ENCODE data around the gene CDHR1. TPM values are rescaled to one million over a fixed set of nuclear protein-coding genes. Genes with fewer than 3 reads are reported as not detected.

The CDHR1 gene
- total RNA-seq, 1 experiment from 2014 or later, result 0.10 TPM

DNA sequence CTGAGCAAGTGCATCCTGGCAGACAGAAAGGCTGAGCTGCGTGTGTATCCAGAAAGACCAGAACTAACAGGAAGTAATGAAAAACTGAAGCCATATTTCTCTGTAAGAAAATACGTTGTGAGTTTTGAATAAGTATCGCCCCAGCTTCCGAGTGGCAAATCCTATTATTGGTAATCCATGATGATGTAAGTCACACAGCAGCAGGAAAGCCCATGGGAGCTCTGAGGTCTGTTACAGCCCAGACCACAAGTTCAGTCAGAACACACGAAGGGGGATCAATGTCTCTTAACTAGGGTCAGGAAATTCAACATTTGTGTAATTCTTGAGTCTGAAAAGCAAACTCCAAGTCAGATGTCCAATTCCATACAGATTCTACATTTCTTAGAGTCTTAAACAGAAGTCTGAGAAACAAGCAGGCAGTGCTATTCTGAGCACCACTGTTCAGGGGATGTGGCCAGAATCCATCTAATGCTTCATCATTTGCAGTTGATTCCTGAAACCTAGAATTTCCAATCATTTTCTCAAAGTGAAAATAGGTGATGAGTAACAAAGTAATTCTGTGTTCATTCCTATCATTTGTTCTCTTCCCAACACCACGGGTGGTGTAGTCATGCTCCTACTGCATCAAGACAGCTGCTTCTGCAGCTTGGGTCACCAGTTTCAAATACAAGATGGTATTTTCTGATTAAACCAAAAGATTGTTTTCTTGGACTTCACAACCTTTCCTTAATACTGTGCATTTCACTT, 31.3 kb downstream of the CDHR1 start, which contains the start of gene LRIT2:
TSS of gene LRIT2 (minus strand) at position 118 of the 747 bp plus-strand sequence. CDS start at position 94, 24 bp downstream.
- no peaks in the 10 kb centered on the region for H3K9me3 ChIP-seq (replicated peaks)
- H3K4me1 ChIP-seq, result no peaks in the 10 kb centered on the region
- DNase-seq, result no peak
- H3K27me3 ChIP-seq, result no peaks in the 10 kb centered on the region
- no peak within 1 kb of the TSS for H3K27ac ChIP-seq
- H3K36me3 ChIP-seq, result no peaks in the 10 kb centered on the region
- no peak within 1 kb of the TSS for H3K4me3 ChIP-seq

- Histone ChIP-seq H3K9me3 (replicated peaks) (no peaks in the 10 kb centered on the region), H3K27ac (no peak overlapping the region), H3K36me3 (no peaks in the 10 kb centered on the region), H3K4me3 (no peak overlapping the region), H3K4me1 (no peaks in the 10 kb centered on the region), H3K27me3 (no peaks in the 10 kb centered on the region)
- no peak for DNase-seq
Measured at GRCh38 chr10:84226616-84227015, 32.3 kb downstream of the CDHR1 start.

DNA sequence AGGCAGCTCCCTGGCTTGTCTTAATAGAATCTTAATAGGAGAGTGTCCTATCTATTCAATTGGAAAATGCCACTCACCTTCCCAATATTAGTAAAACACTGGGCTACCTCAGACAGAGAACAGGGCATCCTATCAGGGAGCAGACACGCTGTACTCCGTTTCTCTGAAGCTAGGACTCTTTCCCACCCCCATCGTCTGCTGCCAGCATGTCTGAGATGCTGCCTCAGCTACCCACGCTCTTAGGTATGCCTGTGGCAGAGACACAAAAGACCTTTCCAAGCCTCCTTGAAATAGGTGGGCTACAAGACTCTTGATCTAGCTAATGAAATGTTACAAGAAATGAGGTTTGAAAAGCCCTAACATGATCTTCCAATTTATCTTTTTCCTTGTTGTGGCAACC, 33.5 kb downstream of the CDHR1 start:
- no peak for DNase-seq
- no peaks in the 10 kb centered on the region for H3K4me1 ChIP-seq
- H3K4me3 ChIP-seq, result no peak overlapping the region
- no peaks in the 10 kb centered on the region for H3K27me3 ChIP-seq
- H3K27ac ChIP-seq, result no peak overlapping the region
- H3K9me3 ChIP-seq (replicated peaks), result no peaks in the 10 kb centered on the region
- H3K36me3 ChIP-seq, result no peaks in the 10 kb centered on the region

- DNase-seq, result no peak
- Histone ChIP-seq H3K27me3 (no peaks in the 10 kb centered on the region), H3K9me3 (replicated peaks) (no peaks in the 10 kb centered on the region), H3K36me3 (no peaks in the 10 kb centered on the region), H3K4me1 (no peaks in the 10 kb centered on the region), H3K27ac (no peak overlapping the region), H3K4me3 (no peak overlapping the region)
Measured at GRCh38 chr10:84230359-84230758, 36.0 kb downstream of the CDHR1 start.

- DNase-seq, result no peak
- Histone ChIP-seq H3K36me3 (no peaks in the 10 kb centered on the region), H3K9me3 (replicated peaks) (no peaks in the 10 kb centered on the region), H3K27ac (no peak overlapping the region), H3K4me1 (no peaks in the 10 kb centered on the region), H3K4me3 (no peak overlapping the region), H3K27me3 (no peaks in the 10 kb centered on the region)
Measured at GRCh38 chr10:84232376-84232775, 38.0 kb downstream of the CDHR1 start.

GRCh38 chr10:84233940-84234339, 39.6 kb downstream of the CDHR1 start:
- Histone ChIP-seq H3K27ac (no peak overlapping the region), H3K4me1 (no peaks in the 10 kb centered on the region), H3K36me3 (no peaks in the 10 kb centered on the region), H3K4me3 (no peak overlapping the region), H3K9me3 (replicated peaks) (no peaks in the 10 kb centered on the region), H3K27me3 (no peaks in the 10 kb centered on the region)
- no peak for DNase-seq

- DNase-seq, result no peak
- Histone ChIP-seq H3K4me3 (no peak overlapping the region), H3K27me3 (no peaks in the 10 kb centered on the region), H3K27ac (no peak overlapping the region), H3K9me3 (replicated peaks) (no peaks in the 10 kb centered on the region), H3K36me3 (no peaks in the 10 kb centered on the region), H3K4me1 (no peaks in the 10 kb centered on the region)
Measured at GRCh38 chr10:84234479-84234878, 40.1 kb downstream of the CDHR1 start.

DNA sequence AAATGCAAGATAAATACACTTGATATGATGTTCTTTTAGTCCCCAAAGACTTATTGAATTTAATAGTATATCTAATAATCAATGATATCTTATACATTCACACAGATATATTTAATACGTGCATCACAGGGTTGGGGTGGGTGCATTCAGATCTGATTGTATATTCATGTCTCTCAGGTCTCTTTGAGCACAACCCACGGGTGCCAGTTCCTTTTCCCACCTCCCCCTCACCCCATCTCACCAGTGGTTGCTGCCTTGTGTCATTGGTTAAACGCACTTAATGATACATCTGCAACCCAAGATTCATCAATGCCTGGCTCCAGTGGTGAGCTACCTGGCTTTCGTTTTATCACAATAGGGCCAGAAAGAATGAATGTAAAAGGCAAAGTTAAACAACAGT, 40.8 kb downstream of the CDHR1 start:
- H3K4me1 ChIP-seq, result no peaks in the 10 kb centered on the region
- H3K36me3 ChIP-seq, result no peaks in the 10 kb centered on the region
- H3K27me3 ChIP-seq, result no peaks in the 10 kb centered on the region
- H3K4me3 ChIP-seq, result no peak overlapping the region
- H3K27ac ChIP-seq, result no peak overlapping the region
- DNase-seq, result no peak
- H3K9me3 ChIP-seq (replicated peaks), result no peaks in the 10 kb centered on the region

DNA sequence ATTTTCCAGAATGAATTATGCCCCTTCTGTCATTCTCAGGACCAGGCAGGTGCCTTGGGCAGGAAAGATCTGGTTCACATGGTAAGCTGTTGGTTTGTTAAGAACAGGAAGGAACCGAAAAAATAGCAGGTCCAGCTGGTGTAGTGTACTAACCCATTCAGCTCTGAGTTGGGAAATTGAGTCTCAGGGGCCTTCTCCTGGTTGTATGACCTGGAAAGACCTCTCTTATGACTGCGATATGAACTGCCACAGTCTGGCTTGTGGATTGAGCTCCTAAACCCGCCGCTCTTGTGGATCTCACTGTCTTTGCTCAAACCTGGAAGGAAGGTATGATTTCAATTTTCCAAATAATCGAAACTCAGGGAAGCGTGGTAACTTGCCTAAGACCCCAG, 42.5 kb downstream of the CDHR1 start:
- H3K27me3 ChIP-seq, result no peaks in the 10 kb centered on the region
- H3K4me3 ChIP-seq, result no peak overlapping the region
- no peak for DNase-seq
- H3K4me1 ChIP-seq, result no peaks in the 10 kb centered on the region
- no peaks in the 10 kb centered on the region for H3K9me3 ChIP-seq (replicated peaks)
- no peaks in the 10 kb centered on the region for H3K36me3 ChIP-seq
- no peak overlapping the region for H3K27ac ChIP-seq

- H3K27me3 ChIP-seq, result no peaks in the 10 kb centered on the region
- no peak overlapping the region for H3K27ac ChIP-seq
- no peak overlapping the region for H3K4me3 ChIP-seq
- H3K9me3 ChIP-seq (replicated peaks), result no peaks in the 10 kb centered on the region
- no peaks in the 10 kb centered on the region for H3K4me1 ChIP-seq
- no peak for DNase-seq
- H3K36me3 ChIP-seq, result no peaks in the 10 kb centered on the region
Measured at GRCh38 chr10:84237199-84238051, 43.1 kb downstream of the CDHR1 start.

DNA sequence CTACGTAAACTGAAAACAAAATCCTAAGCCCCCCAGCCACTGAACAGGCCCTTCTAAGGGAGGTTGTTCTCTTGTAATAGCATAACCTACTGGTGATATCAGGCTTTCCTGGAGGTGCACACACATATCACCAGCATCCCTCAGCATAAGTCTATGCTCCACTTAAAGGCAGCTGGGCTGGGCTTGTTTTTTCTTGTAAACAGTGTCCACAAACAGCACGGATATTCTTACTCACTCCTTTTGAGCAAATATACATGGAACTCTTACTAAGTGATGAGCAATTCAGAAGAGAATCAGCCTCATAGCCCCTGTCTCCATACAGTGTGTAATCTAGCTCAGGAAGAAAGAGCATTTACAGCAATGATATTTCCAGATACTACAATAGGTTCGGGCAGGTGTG, 44.6 kb downstream of the CDHR1 start:
- H3K9me3 ChIP-seq (replicated peaks), result no peaks in the 10 kb centered on the region
- no peak overlapping the region for H3K4me3 ChIP-seq
- H3K27ac ChIP-seq, result no peak overlapping the region
- DNase-seq, result no peak
- H3K36me3 ChIP-seq, result no peaks in the 10 kb centered on the region
- no peaks in the 10 kb centered on the region for H3K27me3 ChIP-seq
- H3K4me1 ChIP-seq, result peaks cover 2% of the 10 kb centered on the region

DNA sequence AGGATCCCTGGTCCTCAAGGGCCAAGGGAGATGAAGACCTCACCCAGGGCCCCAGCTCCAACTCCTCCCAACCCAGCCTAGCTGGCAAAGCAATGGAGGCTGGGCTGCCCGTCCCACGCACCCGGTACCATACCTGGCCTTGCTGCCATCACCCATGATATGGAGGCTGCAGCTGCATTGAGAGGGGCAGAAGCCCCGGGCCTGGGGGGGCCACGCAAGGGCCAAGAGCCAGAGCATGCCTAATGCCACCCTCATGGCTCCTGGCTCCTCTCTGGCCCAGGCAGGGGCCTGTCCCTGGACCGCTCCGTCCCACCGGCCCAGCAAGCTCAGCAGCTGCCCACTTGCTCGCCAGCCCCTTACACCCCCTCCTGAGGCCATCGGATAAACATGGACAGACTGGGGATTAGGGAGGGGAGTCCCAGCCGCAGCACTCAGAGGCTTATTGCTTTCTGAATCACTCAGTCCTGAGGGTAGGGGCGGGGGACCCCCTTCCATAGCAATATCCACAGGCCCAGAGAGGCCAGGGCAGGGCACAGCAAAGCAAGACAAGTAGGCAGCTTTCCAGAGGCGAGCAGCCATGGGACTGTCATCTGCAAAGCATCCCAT, 47.0 kb downstream of the CDHR1 start, which contains the start of gene LRIT1:
TSS of gene LRIT1 (minus strand) at position 362 of the 606 bp plus-strand sequence. CDS start at position 255, 107 bp downstream.
- DNase-seq, result no peak
- no peaks in the 10 kb centered on the region for H3K36me3 ChIP-seq
- H3K4me1 ChIP-seq, result peaks cover 12% of the 10 kb centered on the region

DNA sequence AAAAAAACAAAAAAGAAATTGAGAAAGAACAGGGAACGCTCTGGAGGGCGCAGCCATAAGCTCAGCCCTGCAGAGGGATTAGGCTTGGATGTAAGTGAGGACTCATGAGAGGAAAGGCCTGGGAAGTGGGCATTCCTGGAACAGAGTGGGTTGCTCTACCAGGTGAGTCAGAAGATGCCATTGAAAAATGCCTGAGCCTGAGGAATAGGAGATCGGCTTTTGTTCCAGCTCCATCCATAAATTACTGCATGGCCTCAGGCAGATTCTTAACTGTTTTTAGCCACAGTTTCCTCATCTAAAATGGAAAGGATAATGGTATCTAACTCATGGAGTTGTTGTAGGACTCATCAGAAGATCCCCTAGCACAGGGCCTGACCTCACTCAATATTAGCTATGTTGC, 49.4 kb downstream of the CDHR1 start:
- Histone ChIP-seq H3K27ac (peak overlapping the region; percentile 71), H3K9me3 (replicated peaks) (no peaks in the 10 kb centered on the region), H3K4me3 (no peak overlapping the region), H3K4me1 (peaks cover 12% of the 10 kb centered on the region), H3K27me3 (no peaks in the 10 kb centered on the region), H3K36me3 (no peaks in the 10 kb centered on the region)
- DNase-seq, result no peak

More for the DNA sequence above, 47.0 kb downstream of the CDHR1 start, which contains the start of gene LRIT1:
- no peaks in the 10 kb centered on the region for H3K9me3 ChIP-seq (replicated peaks)
- H3K27ac ChIP-seq, result no peak within 1 kb of the TSS
- no peaks in the 10 kb centered on the region for H3K27me3 ChIP-seq
- H3K4me3 ChIP-seq, result no peak within 1 kb of the TSS

- no peaks in the 10 kb centered on the region for H3K27me3 ChIP-seq
- H3K4me3 ChIP-seq, result peak within 1 kb of the TSS; percentile 50
- DNase-seq, result peak; percentile 83 to 93
- H3K36me3 ChIP-seq, result no peaks in the 10 kb centered on the region
- peaks cover 12% of the 10 kb centered on the region for H3K4me1 ChIP-seq
- peak within 1 kb of the TSS; percentile 71 for H3K27ac ChIP-seq
- no peaks in the 10 kb centered on the region for H3K9me3 ChIP-seq (replicated peaks)
Measured at GRCh38 chr10:84244651-84245270, 50.4 kb downstream of the CDHR1 start, which contains the start of gene RGR. RGR (plus strand) TSS chr10:84245053; CDS start chr10:84245091, 38 bp downstream.
